Keratinocyte (primary cell): ENCODE data around the gene VWA7. TPM values are rescaled to one million over a fixed set of nuclear protein-coding genes. Genes with fewer than 3 reads are reported as not detected.

ENCODE experiments used
- DNase-seq: peaks from one replicate; pipeline ENCODE4 v3.0.0-alpha.2; 2011; ENCODE audit warnings: low read depth, missing footprints, low spot score
- FAIRE-seq: peaks from 2 replicates; lab custom pipeline; 2011; peaks lifted over from hg19 to GRCh38; lab: Jason Lieb, UNC
- H2AFZ ChIP-seq: 2 replicates; pipeline ENCODE4 v1.6.0; 2012; ENCODE audit warnings: low read length, control low read depth, inconsistent platforms; ENCODE audit not compliant: control insufficient read depth
- H3K27ac ChIP-seq: 2 replicates; pipeline ENCODE4 v1.5.1; 2011; ENCODE audit warnings: low read length; ENCODE audit not compliant: control insufficient read depth, insufficient read depth
- H3K27me3 ChIP-seq: 3 replicates; pipeline ENCODE4 v1.6.0; 2011; ENCODE audit warnings: low read length; ENCODE audit not compliant: control insufficient read depth, insufficient read depth; ENCODE audit errors: extremely low read depth
- H3K36me3 ChIP-seq, 2 experiments: 2 replicates in 1 of 2; 3 replicates in 1 of 2; pipeline ENCODE4 v1.5.1; 2011; ENCODE audit warnings: low read length in 2 of 2, mild to moderate bottlenecking in 1 of 2; ENCODE audit not compliant: control insufficient read depth in 2 of 2, insufficient read depth in 2 of 2; ENCODE audit errors: extremely low read depth in 1 of 2
- H3K4me1 ChIP-seq: 3 replicates; pipeline ENCODE4 v1.5.1; 2011; ENCODE audit warnings: low read length; ENCODE audit not compliant: control insufficient read depth, insufficient read depth; ENCODE audit errors: extremely low read depth
- H3K4me2 ChIP-seq: 3 replicates; pipeline ENCODE4 v1.6.0; 2011; ENCODE audit warnings: low read depth, low read length; ENCODE audit not compliant: control insufficient read depth, insufficient read depth; ENCODE audit errors: extremely low read depth
- H3K4me3 ChIP-seq, 3 experiments: fragments of 200-600 bp in 1 of 3; sonication (generic) in 1 of 3; 2 replicates in 2 of 3; 3 replicates in 1 of 3; pipeline ENCODE4 v1.5.1; 2011 to 2016; ENCODE audit warnings: low read length in 3 of 3, mild to moderate bottlenecking in 3 of 3, control low read depth in 2 of 3, inconsistent platforms in 1 of 3, low read depth in 1 of 3, mixed read lengths in 1 of 3, mixed run types in 1 of 3, moderate library complexity in 1 of 3; ENCODE audit not compliant: control insufficient read depth in 2 of 3, insufficient read depth in 2 of 3; ENCODE audit errors: extremely low read depth in 1 of 3
- H3K79me2 ChIP-seq: 2 replicates; pipeline ENCODE4 v1.6.0; 2012; ENCODE audit warnings: low read length; ENCODE audit not compliant: control insufficient read depth, insufficient read depth
- H3K9ac ChIP-seq: 3 replicates; pipeline ENCODE4 v1.6.0; 2011; ENCODE audit warnings: low read length; ENCODE audit not compliant: control insufficient read depth, insufficient read depth; ENCODE audit errors: extremely low read depth
- H3K9me1 ChIP-seq: 3 replicates; pipeline ENCODE4 v1.6.0; 2011; ENCODE audit warnings: low read length; ENCODE audit not compliant: control insufficient read depth, insufficient read depth; ENCODE audit errors: extremely low read depth
- H3K9me3 ChIP-seq: 2 replicates; pipeline ENCODE4 v1.5.1; 2012; ENCODE audit warnings: low read depth, low read length; ENCODE audit not compliant: control insufficient read depth
- H4K20me1 ChIP-seq: 3 replicates; pipeline ENCODE4 v1.6.0; 2011; ENCODE audit warnings: low read length; ENCODE audit not compliant: control insufficient read depth, insufficient read depth; ENCODE audit errors: extremely low read depth
- CTCF ChIP-seq, 3 experiments: IDR thresholded peaks in 1 of 3; conservative IDR thresholded peaks in 1 of 3; optimal IDR thresholded peaks in 1 of 3; 2 replicates in 2 of 3; 3 replicates in 1 of 3; pipeline versions ENCODE3 to v1.5.1; 2011; ENCODE audit warnings: low read length in 3 of 3, mild to moderate bottlenecking in 3 of 3, moderate library complexity in 2 of 3, control low read depth in 1 of 3, inconsistent platforms in 1 of 3; ENCODE audit not compliant: insufficient read depth in 2 of 3; ENCODE audit errors: extremely low read depth in 1 of 3
- EZH2 ChIP-seq: IDR thresholded peaks from one replicate; pipeline ENCODE4 v1.6.1; 2012; ENCODE audit warnings: inconsistent platforms, mild to moderate bottlenecking, low read length, moderate library complexity
- dilution Hi-C: fragments of 300-500 bp; cut with MboI; formaldehyde crosslinking; loops from one replicate; pipeline ENCODE4 v1.7.0; 2020; ENCODE audit warnings: low sequenced_read_pairs; ENCODE audit not compliant: extremely low pct_ligation_motif_present
- polyA plus RNA-seq, 5 experiments: library from polyadenylated mRNA; depleted of rRNA in 3 of 5; stranded (reverse) in 3 of 5; stranded (forward) in 1 of 5; unstranded in 1 of 5; fragments of >200 nt; gene quantifications; 1 replicate in 1 of 5; 2 replicates in 3 of 5; 3 replicates in 1 of 5; pipeline versions ENCODE4 v1.2.1 to v1.2.3, GENCODE V29; 2011 to 2012; ENCODE audit warnings: missing spikeins in 2 of 5, low read depth in 1 of 5, low replicate concordance in 1 of 5

VWA7 gene
- polyA plus RNA-seq, 1 donor (not counting 4 experiments of a cell fraction or from before 2014, with no cell fraction given): 0.47 TPM

DNA sequence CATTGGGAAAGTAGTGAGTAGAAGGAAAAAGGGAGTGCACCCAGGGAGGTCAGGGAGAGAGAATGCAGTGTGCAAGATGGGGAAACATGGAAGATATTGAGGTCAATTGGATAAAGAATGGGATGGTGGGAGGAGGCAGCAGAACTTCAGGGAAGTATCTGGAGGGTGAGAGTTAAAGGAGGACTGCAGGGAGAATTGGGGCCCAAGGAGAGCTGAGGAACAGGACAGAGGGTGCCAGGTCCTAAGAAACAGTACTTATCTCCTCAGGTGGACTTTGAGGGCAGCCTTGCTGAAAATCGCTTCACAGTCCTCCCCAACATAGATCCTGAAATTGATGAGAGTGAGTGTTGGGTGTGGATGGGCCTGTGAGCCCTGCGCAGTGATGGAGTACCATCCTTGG lies 18.8 kb downstream of the VWA7 start:
- H3K27me3 ChIP-seq: no peaks in the 10 kb centered on the region
- no peak overlapping the region for H2AFZ ChIP-seq
- H3K79me2 ChIP-seq: no peaks in the 10 kb centered on the region
- H3K9ac ChIP-seq: no peak overlapping the region
- H3K9me1 ChIP-seq: no peaks in the 10 kb centered on the region
- H3K4me2 ChIP-seq: no peak overlapping the region
- TF ChIP-seq EZH2 (no peak), CTCF (optimal IDR thresholded peaks at IDR 0.05 in 1 of 3, IDR thresholded peaks at IDR 0.05 in 1 of 3, conservative IDR thresholded peaks at IDR 0.05 in 1 of 3; ENCODE audit: extremely low read depth in 1 of 3, insufficient read depth in 2 of 3, low read length in 3 of 3) (no peak)
- no peaks in the 10 kb centered on the region for H4K20me1 ChIP-seq
- DNase-seq (no peak), FAIRE-seq (no peak)
- H3K4me3 ChIP-seq: no peak overlapping the region
- H3K27ac ChIP-seq: no peak overlapping the region
- no peaks in the 10 kb centered on the region for H3K9me3 ChIP-seq
- dilution Hi-C loops: no loop called here
- H3K4me1 ChIP-seq: peaks cover 2% of the 10 kb centered on the region
- H3K36me3 ChIP-seq: peaks cover 6 to 13% of the 10 kb centered on the region in 2 experiments

DNA sequence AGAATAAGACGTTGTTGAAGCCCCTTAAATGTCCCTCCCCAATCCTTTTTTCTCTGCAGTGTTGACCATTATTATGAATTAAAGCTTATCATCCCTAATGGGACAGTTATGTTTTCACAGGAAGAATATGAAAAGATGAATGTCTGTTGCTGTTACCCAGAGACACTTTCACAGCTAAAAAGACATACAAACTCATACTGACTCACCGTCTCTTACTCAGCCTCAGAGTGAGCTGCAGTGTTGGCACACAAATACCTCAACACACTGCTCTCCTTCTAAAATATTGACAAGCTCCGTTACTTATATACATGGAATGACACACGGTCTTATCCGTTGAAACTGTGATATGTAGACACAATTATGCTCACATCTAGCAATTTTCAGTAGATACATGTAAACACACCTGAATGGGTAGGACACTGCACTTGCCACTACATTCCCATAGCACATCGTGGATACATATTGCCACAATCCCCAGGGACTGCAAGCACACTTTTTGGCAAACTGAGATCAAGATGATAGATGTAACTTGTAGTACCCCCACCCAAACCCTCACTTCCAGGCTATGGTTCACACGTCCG lies 24.3 kb downstream of the VWA7 start:
- Histone ChIP-seq H3K79me2 (no peaks in the 10 kb centered on the region), H3K27ac (no peak overlapping the region), H3K4me2 (no peak overlapping the region), H4K20me1 (no peaks in the 10 kb centered on the region), H3K4me1 (no peaks in the 10 kb centered on the region), H3K4me3 (no peak overlapping the region), H3K27me3 (no peaks in the 10 kb centered on the region), H3K36me3 (peaks cover 0 to 2% of the 10 kb centered on the region in 2 experiments), H3K9me1 (no peaks in the 10 kb centered on the region), H3K9me3 (no peaks in the 10 kb centered on the region), H2AFZ (no peak overlapping the region), H3K9ac (no peak overlapping the region)
- DNase-seq: no peak
- no peak for FAIRE-seq
- dilution Hi-C loops: no loop called here
- TF ChIP-seq EZH2: no peak
- TF ChIP-seq CTCF (optimal IDR thresholded peaks at IDR 0.05 in 1 of 3, IDR thresholded peaks at IDR 0.05 in 1 of 3, conservative IDR thresholded peaks at IDR 0.05 in 1 of 3; ENCODE audit: extremely low read depth in 1 of 3, insufficient read depth in 2 of 3, low read length in 3 of 3): no peak
